ENCODE measurements around the gene PRPSAP1.

PRPSAP1 gene

DNA sequence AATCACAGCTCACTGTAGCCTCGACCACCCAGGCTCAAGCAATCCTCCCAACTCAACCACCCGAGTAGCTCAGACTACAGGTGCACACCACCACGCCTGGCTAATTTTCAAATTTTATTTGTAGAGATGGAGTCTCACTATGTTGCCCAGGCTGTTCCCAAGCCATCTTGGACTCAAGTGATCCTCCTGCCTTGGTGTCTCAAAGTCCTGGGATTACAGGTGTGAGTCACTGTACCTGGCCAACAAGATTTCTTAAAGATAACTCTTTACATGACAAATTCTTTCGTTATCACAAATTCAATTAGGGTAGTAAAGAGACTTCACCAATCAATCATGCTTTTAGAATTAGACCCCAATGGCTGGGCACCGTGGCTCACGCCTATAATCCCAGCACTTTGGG lies 12.4 kb downstream of the PRPSAP1 start:
- DNase-seq (ENCODE audit: low spot score): no peak
- POLR2A ChIA-PET (ENCODE audit: low non-redundant PET): no interaction called here
- H3K27ac ChIP-seq: no peak overlapping the region
- CTCF ChIA-PET: interaction anchor here (0.8 kb wide), 1 partner anchor 45 kb away, joined by 4 read pairs; no protein-coding TSS in a partner anchor
- TF ChIP-seq, protein P1, sequence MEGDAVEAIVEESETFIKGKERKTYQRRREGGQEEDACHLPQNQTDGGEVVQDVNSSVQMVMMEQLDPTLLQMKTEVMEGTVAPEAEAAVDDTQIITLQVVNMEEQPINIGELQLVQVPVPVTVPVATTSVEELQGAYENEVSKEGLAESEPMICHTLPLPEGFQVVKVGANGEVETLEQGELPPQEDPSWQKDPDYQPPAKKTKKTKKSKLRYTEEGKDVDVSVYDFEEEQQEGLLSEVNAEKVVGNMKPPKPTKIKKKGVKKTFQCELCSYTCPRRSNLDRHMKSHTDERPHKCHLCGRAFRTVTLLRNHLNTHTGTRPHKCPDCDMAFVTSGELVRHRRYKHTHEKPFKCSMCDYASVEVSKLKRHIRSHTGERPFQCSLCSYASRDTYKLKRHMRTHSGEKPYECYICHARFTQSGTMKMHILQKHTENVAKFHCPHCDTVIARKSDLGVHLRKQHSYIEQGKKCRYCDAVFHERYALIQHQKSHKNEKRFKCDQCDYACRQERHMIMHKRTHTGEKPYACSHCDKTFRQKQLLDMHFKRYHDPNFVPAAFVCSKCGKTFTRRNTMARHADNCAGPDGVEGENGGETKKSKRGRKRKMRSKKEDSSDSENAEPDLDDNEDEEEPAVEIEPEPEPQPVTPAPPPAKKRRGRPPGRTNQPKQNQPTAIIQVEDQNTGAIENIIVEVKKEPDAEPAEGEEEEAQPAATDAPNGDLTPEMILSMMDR (conservative IDR thresholded peaks at IDR 0.05; ENCODE audit: low read depth): no peak

DNA sequence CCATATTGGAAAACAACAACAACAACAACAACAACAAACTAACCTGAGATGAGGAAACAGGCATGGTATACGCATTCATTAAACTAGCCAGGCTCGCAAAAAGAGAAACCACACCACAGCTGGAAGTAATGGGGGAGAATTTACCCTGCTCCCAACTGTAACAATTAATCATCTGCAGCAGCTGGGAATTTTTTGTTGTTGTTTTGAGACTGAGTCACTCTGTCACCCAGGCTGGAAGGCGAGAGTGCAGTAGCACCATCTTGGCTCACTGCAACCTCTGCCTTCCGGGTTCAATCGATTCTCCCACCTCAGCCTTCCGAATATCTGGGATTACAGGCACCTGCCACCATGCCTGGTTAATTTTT lies 16.3 kb downstream of the PRPSAP1 start:
- ChIA-PET CTCF (interaction anchor here (0.6 kb wide), 1 partner anchor 12 kb away, joined by 3 read pairs; no protein-coding TSS in a partner anchor), POLR2A (ENCODE audit: low non-redundant PET) (no interaction called here)
- no peak for DNase-seq (ENCODE audit: low spot score)
- no peak overlapping the region for H3K27ac ChIP-seq
- TF ChIP-seq, protein P1 (conservative IDR thresholded peaks at IDR 0.05; ENCODE audit: low read depth): no peak

DNA sequence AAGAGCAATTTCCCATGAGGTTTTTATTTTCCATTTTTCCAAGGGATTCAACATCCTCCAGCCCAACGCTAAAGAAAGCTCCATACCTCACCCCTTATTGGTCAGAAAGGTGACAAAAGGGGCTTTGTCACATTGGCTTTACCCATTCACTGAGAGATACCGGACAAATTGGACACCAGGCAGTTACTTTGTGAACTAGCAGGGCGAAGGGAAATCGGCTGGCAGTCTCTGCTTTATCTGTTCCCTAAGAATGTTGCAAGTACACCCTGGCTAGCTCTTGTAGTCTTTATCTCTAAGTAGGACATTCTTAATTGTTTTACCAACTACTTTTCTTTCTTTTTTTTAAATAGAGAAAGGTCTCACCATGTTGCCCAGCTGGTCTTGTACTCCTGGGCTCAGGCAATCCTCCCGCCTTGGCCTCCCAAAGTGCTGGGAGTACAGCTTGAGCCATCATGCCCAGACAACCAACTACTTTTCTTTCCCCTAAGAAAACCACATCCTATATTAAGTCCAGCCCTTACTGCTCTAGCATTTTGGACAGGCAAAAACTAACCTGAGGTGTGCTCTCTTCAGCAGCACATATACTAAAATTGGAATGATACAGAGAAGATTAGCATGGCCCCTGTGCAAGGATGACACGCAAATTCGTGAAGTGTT lies 16.8 kb downstream of the PRPSAP1 start:
- H3K27ac ChIP-seq: no peak overlapping the region
- TF ChIP-seq, protein P1 (conservative IDR thresholded peaks at IDR 0.05; ENCODE audit: low read depth): no peak
- POLR2A ChIA-PET (ENCODE audit: low non-redundant PET): interaction anchor here (0.6 kb wide), 1 partner anchor 165 kb away, joined by 7 read pairs; no protein-coding TSS in a partner anchor

DNA sequence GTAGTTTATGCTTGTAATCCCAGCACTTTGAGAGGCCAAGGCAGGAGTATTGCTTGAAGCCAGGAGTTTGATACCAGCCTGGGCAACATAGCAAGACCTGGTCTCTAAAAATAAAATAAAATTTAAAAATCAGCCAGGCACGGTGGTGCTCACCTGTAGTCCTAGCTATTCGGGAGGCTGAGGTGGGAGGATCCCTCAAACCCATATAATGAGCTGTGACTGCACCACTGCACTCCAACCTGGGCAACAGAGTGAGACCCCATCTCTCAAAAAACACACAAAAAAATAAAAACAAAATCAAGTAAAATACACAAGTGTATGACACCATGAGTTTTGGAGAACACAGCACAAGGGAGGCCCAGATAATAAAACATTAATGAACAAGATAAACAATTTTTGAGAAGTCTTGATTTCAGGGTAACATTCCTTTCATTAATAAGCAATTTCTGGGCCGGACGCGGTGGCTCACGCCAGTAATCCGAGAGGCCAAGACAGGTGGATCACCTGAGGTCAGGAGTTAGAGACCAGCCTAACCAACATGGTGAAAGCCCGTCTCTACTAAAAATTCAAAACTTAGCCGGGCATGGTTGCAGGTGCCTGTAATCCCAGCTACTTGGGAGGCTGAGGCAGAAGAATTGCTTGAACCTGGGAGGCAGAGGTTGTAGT lies 17.9 kb downstream of the PRPSAP1 start:
- ChIA-PET POLR2A (ENCODE audit: low non-redundant PET) (no interaction called here), CTCF (no interaction called here)
- TF ChIP-seq, protein P1 (conservative IDR thresholded peaks at IDR 0.05; ENCODE audit: low read depth): no peak
- no peak overlapping the region for H3K27ac ChIP-seq
- DNase-seq (ENCODE audit: low spot score): no peak

More for the DNA sequence above, 16.8 kb downstream of the PRPSAP1 start:
- CTCF ChIA-PET: interaction anchor here (0.6 kb wide), 1 partner anchor 13 kb away, joined by 3 read pairs; no protein-coding TSS in a partner anchor
- no peak for DNase-seq (ENCODE audit: low spot score)

DNA sequence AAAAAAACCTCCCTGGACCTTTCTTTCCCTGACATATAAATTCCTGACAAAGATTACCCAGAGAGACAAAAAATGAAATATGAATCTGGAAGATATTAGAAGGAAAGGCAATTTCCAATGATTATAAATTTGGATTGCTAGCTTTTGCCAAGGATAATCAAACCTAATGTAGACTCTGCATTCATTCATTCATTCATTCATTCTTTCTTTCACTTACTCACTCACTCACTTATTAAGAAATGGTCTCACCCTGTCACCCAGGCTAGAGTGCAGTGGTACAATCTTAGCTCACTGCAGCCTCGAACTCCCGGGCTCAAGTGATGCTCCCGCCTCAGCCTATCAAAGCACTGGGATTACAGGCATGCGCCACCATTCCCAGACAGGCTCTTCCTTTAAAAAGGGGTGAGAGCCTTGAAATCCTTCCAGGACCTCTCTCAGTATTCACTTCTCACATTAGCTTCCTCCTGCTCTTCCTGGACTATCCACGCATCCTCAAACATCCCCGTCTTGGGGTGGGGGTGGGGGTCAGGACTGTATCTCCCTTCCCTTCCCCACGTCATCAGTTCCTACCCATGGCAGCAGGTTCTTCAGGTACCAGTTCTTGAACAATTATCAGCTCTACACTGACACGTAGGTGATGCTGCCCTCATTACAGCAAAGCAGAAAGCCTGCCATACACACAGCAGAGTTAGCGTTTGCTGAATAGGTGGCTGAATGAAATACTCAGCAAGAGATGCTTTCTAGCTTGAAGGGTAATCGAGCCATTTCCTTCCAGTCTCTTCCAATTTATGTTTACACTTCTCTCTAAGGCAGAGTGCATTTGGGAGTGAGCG lies 19.8 kb downstream of the PRPSAP1 start:
- ChIA-PET CTCF (no interaction called here), POLR2A (ENCODE audit: low non-redundant PET) (no interaction called here)
- DNase-seq (ENCODE audit: low spot score): no peak
- TF ChIP-seq, protein P1 (conservative IDR thresholded peaks at IDR 0.05; ENCODE audit: low read depth): no peak
- H3K27ac ChIP-seq: no peak overlapping the region

DNA sequence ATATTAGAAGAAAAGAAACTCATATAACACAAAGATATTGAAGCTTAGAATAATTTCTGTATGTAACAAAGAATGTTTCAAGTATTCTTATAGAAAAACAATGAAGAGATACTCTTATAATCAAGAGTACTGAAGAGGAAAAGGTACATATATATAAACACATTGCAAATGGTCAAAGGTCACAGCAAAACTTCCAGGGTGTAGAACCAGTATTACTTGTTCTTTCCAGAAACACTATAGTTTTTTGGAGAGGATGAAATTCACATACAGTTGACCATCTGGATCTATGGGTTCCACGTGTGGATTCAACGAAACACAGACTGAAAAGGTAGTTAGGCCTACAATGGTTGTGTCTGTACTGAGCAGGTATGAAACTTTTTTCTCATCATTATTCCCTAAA lies 22.6 kb downstream of the PRPSAP1 start:
- H3K27ac ChIP-seq: no peak overlapping the region
- ChIA-PET CTCF (no interaction called here), POLR2A (ENCODE audit: low non-redundant PET) (no interaction called here)
- no peak for DNase-seq (ENCODE audit: low spot score)
- TF ChIP-seq, protein P1 (conservative IDR thresholded peaks at IDR 0.05; ENCODE audit: low read depth): no peak
